GM20000 (cell line): ENCODE results near the gene C11orf65.

Experiments
- DNase-seq: peaks from one replicate; pipeline ENCODE4 v3.0.0; 2012; ENCODE audit warnings: low spot score
- CTCF ChIP-seq: IDR thresholded peaks from 2 replicates; pipeline ENCODE4 v1.5.1; 2012; ENCODE audit warnings: mild to moderate bottlenecking, control low read depth; ENCODE audit errors: extremely low read depth, missing control alignments

The C11orf65 gene

GRCh38 chr11:108500721-108501120, 33.4 kb upstream of the C11orf65 start:
- no peak for DNase-seq
- TF ChIP-seq CTCF, result no peak

- DNase-seq, result no peak
- no peak for TF ChIP-seq CTCF
Measured at GRCh38 chr11:108500169-108500568, 32.8 kb upstream of the C11orf65 start.

- TF ChIP-seq CTCF, result no peak
- no peak for DNase-seq
Measured at GRCh38 chr11:108498816-108499408, 31.6 kb upstream of the C11orf65 start.

GRCh38 chr11:108498046-108498815, 30.9 kb upstream of the C11orf65 start, which contains the start of gene POGLUT3:
TSS of gene POGLUT3 (minus strand) at chr11:108498384. CDS start at chr11:108498366, 18 bp downstream.
- peak; percentile 83 for DNase-seq
- no peak for TF ChIP-seq CTCF

GRCh38 chr11:108497317-108498045, 30.2 kb upstream of the C11orf65 start:
- no peak for TF ChIP-seq CTCF
- peak; percentile 79 for DNase-seq

- DNase-seq, result peak; percentile 27
- TF ChIP-seq CTCF, result no peak
Measured at GRCh38 chr11:108496643-108497256, 29.4 kb upstream of the C11orf65 start.
